HG02885 (cell line): ENCODE results near the gene UPB1.

ENCODE experiments used
- ATAC-seq: cut with Tn5 transposase; IDR thresholded peaks from one replicate; pipeline ENCODE4 v1.9.1; 2021; ENCODE audit warnings: mild to moderate bottlenecking; ENCODE audit not compliant: unreplicated experiment, poor library complexity

The UPB1 gene

DNA sequence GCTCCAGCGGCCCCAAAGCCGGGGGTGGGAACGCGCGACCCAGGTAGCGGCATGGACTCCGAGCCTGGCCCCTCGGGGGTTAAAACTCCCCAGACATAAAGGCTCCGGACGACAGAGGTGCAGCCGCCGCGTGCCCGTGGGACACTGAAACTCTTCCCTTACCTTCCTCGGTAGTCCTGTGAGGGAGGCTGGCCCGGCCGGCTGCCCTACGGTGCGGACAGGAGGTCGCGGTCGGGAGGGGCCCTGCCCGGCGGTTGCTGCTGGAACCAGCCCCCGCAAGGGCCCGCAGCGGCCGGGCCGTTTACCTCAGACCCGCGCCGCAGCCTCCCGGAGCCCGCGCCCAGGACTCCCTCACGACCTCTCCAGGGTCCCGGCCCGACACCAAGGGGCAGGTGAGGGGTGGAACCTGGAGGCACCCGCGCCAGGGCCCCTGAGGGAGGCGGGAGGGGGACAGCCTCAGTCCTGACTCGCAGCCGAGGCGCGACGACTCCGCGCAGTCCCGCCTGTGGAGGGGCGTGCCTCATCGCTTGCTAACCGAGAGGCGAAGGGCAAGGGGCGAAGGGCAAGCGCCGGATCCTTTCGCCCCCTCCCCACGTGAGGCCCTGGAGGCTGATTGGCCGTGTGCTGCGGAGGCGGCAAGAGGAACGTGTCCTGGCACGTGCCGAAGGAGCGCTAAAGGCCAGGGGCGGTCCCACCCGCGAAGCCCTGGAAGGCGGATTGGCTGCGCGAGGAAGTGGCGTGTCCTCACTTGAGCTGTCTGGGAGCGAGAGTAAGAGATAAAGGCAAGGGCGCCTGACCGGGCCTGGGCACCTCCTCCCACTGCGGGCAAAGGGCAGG is at the start of gene UPB1:
TSS of gene UPB1 (plus strand) at position 805 of the 837 bp plus-strand sequence. CDS start 72 bp downstream, outside the sequence.
- no peak for ATAC-seq

DNA sequence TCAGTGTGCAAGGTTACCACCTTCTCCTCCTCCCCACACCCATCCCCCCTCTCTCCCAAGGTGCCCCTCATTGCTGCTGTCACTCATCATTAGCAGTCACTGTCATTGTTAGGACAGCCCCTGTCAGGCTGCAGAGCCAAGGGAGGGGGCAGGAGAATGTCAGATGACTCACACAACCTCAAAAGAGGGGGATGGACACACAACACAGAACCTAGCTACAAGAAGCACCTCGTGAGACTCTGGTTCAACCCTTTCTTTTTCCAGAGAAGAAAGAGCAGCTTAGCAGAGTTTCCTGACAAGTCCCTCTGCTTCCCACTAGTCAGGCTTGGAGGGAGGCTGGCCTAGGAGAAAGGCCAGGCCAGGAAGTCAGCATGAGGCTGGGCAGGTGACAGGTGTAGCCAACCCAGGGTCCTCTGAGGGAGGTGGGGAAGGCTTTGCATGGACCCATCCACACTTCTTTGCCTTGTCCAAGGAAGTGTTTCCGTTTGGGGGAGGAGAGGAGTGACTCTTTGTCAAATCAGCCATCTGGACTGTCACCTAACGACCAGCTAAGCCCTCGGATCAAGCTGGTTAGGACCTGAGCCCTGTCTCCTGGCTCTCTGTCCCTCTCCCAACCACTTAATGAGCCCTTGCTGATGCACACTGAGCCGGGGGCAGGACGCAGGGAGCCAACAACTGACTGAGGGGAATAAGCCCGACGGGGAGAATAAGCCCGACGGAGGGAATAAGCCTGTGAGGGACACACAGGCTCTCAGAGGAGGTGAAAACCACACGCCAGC is 49.5 kb upstream of the UPB1 start:
- no peak for ATAC-seq

DNA sequence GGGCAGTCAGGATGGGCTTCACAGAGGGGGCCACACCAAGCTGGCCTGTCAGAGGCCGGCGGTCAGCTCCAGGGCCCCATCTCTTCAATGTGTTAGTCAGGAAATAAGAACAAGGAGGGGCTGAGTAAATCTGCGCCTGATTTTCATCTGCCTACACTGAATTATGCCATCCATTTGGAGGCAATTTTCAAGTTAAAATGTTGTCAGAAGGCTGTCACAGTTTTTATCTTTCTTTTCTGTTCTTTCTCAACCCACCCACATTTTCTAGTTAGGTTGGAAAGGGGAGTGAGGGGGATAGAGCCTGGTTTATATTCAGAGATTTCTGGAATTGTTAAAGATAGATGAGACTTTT is 48.9 kb upstream of the UPB1 start:
- ATAC-seq, result no peak

DNA sequence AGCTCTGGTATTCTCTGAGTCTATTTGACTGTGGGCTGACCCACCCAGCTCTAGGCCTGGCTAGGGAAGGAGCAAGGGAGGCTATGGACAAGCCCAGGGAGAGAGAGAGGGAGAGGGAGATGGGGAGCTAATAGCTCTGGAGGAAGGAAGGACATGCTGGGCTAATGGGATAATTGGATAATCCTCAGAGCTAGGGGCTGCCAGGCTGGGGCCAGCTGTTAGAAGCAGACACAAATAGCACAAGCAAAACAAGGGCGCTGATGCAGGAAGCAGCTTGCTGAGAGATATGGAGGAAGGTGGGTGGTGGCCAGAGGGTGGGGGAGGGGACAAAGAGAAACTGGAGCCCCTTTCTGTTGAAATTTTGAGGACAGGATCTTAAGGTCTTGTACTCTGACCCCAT is 44.5 kb upstream of the UPB1 start:
- ATAC-seq, result no peak

DNA sequence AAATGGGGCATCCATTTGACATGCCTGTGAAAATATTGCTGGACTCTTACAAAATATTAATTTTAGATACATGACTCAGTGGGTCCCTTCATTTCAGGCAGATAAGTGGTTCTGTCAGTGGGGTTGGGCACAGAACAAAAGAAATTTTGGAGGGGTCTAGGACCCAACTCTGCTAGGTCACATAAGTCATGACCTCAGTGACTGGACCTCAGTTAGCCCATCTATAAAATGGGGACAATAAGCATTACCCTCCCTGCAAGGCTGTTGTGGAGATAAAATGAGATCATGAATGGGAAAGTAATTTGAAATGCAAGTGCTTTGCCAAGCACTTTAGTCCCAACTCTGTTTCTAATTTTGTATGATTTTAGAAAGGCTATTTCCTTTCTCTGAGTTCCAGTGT is 44.0 kb upstream of the UPB1 start:
- no peak for ATAC-seq

DNA sequence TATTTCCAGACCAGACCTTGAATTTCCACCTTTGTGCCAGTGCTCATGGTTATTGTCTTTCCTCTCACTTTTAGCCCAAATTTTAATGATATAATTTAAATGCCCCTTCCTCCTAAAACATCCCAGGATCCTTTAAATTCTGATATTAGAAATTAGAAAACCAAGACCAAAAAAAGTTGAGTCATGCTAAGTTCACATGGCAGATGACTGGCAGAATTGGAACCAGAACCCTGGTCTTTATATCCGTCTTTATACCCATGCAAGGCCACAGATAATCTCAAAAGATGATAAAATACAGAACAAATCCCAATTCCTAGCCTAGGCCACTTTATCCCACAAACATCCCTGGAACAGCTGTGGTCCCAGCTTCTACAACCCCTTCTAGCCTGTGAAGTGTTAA is 41.3 kb upstream of the UPB1 start:
- ATAC-seq, result no peak

DNA sequence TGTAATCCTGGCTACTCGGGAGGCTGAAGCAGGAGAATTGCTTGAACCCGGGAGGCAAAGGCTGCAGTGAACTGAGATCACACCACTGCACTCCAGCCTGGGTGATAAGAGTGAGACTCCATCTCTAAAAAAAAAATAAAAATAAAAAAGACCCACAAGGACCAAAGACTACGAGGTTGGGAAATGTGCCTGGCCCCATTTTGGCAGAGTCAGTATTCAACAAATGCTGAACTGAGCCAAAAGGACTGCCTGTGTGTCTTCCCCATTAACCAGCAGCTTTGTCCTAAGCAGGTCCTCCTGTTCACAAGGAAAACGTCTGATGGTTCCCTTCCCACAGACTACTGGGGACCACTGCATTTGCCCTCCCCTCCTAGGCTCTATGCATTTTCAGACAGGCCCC is 40.1 kb upstream of the UPB1 start:
- ATAC-seq, result no peak

DNA sequence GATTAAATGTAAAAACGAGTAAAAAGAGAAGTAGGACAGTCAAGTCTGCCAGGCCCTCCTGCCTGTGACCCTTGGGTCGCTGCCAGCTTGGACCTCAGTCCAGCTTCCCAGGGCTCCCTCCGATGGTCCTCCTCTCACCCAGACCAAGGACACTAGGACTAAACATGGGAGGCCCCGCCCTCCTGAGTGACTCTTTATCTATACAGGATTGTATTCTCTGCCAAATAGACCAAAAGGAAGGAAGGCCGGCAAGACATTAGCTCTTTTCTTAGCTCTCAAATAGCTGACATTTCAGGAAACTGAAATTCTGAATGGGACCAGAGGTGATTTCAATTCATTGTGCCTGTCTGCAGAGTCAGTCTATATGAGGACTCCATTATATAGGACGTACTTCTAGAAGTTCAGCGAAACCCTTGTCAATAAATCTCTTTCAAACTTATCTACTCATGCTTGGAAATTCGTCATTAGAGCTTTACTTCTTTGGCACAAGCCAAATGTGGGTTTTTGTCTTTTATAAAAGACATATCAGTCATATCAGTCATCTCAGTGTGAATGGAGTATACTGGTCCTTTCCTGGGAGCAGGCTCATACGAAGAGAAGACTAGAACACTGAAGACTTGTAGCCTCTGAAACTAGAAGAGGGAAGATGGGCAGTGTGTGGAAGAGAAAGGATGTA is 39.2 kb upstream of the UPB1 start:
- ATAC-seq, result no peak

DNA sequence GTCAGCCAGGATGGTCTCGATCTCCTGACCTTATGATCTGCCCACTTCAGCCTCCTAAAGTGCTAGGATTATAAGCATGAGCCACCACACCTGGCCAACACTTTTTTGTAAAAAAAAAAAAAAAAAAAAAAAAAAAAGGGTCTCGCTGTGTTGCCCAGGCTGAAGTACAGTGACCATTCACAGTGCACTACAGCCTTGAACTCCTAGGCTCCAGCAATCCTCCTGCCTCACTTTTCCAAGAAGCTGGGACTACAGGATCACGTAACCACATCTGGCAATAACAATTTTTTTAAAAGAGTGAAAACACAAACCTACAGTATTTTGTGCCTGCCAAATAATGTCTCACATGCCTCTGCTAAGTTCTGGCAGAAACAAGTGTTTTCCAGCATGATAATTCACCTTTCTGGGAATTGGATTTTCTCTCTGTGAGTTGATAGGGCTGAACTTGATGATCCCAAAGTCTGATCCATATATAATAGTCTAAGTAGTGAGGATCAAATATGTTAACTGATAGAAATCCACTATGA is 37.2 kb upstream of the UPB1 start:
- ATAC-seq, result no peak

DNA sequence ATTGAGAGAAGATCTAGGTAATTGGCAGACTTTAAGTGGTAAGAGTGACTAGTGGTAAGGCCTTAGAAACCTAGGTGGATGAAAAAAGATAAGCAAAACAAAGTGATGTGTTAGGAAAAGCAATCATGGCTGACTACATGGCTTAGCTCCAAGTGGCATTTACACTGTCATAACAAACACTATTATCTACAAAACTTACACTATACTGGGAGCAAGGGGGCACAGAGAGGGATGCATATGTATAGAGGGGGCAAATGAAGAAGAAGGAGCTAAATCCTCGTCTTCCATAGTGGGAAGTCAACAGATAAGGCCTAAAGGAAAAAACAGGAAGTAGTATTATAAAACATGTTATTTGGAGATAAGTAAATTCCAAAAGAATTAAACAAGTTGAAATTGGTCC is 35.2 kb upstream of the UPB1 start:
- ATAC-seq, result no peak

DNA sequence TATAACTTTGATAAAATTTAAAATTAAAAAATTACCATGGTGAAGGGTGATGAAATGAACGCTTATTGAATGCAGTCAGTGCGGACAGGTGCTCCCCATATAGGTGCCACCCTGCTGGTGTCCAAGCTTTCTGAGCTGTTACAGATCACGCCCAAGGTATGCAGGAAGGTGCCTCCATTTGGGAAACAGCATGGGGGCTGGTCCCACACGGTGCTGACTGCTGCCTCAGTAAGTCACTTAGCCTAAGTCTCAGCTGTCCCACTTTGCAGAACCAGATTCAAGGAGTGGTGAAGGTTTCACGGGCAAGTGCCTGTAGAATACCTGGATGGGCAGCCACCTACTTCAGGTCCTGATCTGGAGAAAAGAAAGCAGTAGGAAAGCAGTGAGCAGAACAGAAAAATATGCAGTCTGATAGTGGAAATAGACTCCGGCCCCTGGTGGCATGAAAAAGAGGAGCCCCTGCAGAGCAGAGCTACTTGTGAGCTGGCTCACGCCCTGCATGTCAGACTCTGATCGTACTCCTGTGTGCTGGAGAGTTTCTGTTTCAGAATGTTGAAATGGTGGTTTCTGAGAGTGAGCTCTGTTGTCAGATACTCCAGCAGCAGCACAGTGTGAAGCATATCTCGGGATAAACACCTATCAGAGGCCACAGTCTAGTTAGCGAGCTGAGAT is 34.6 kb upstream of the UPB1 start:
- peak; percentile 50 for ATAC-seq

DNA sequence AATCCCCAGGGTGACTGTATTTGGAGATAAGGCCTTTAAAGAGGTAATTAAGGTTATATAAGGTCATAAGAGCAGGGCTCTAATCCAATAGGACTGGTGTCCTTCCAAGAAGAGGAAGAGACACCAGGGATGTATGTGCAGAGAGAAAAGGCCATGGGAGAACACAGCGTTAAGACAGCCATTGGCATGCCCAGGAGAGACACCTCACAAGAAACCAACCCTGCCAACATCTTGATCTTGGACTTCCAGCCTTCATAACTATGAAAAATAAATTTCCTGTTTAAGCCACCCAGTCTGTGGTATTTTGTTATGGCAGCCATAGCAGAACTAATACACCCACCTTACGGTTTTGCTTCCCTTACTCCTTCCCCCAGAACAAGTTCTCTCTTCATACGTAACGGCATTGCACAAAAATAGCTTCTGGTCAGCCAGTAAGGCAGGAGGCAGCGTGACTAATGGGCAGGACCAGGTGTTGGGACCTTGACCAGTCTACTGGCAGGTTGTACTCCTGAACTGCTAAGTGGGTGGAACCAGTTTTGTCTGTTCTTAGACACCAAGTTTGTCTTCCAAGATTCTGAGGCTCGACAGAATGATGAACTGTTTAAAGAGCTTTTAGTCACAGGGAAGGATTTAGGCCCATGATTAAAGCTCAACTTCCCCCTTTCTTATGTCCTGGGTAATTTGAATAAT is 31.9 kb upstream of the UPB1 start:
- ATAC-seq, result no peak

DNA sequence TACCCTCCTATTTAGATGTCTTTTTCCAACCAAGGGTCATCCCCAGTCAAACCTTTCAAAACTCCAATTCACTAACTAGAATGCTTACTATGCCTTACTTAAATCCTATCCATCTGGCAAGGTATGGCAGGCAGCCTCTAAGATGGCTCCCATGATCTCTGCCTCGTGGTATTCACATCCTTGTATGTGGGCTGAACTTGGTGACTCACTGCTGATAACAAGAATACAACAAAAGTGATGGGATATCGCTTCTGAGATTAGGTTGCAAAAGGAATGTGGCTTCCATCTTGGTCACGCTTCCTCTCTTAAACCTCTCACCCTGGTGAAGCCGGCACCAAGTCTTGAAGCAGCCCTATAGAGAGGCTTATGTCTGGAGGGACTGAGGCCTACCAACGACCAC is 29.6 kb upstream of the UPB1 start:
- ATAC-seq, result no peak

DNA sequence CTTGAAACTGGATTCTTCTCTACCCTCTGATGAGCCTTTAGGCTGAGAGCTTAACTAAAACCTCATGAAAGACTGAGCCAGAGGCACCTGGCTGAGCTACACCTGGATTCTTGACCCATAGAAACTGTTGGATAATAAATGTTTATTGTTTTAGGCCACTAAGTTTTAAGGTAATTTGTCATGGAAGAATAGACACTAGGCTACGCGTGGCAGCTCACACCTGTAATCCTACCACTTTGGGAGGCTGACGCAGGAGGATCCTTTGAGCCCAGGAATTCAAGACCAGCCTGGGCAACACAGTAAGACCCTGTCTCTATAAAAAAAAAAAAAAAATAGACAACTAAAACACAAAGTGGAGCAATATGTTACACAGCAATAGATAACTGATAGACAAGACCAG is 29.2 kb upstream of the UPB1 start:
- no peak for ATAC-seq

DNA sequence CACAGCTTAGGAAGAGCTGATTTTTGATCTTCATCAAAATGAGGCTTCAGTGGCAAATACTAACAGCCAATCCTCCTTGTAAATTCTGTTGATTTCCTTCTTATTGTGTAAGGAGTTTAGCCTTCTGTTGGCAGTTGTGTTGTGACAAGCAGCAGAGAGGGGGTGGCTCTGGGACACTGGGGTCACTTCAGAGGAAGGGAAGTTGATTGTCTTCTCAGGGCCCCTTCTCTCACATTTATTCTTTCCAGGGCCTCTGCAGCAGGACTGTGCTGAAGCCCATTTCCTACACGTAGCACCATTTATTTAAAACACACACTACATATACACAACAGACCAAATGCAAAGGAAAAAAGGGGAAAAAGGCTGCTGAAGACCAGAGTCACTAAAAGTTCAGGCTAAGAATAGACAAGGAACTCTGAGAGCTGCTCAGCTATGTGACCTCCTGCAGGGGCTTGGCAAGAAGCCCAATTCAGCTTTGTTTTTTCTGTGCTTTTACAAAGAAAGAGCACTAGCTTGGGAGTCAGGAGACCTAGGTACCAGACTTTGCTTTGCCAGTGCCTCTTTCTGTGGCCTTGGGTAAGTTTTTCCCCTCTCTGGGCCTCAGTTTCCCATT is 28.3 kb upstream of the UPB1 start:
- ATAC-seq, result no peak

DNA sequence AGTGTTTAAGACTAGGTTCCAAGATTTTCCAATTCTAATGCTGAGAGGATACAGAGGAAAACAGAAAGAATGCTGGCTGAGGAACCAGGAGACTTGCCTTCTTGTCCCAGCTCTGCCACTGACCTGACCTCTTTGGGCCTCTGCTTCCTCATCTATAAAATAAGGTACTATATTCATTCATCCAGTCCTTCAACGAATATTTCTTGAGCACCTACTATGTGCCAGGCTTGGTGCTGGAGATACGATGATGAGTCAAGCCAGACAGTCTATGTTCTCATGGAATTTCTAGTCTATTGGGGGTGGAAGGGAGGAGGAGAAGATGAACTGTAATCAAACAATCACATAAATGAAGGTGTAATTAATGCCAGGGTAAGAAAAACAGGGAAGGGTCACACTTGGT is 27.8 kb upstream of the UPB1 start:
- ATAC-seq, result no peak

DNA sequence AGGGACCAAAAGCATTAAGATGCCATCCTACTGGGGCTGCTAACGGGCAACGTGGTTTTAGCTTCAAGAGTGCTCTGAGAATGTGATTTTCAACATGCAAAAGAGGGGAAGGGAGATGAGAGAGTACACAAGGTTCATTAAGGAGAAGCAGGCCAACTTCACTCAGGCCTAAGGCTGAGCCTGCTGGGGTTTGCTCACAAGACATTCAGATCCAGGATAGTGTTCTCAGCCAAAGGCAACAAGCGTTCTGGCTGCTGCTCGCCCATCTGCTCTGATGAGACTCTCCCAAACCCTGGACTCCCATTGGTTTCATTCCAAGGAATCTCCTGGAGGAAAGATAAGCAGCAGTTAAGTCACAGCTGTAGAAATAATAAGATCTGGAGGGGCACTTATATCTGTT is 23.6 kb upstream of the UPB1 start:
- no peak for ATAC-seq

DNA sequence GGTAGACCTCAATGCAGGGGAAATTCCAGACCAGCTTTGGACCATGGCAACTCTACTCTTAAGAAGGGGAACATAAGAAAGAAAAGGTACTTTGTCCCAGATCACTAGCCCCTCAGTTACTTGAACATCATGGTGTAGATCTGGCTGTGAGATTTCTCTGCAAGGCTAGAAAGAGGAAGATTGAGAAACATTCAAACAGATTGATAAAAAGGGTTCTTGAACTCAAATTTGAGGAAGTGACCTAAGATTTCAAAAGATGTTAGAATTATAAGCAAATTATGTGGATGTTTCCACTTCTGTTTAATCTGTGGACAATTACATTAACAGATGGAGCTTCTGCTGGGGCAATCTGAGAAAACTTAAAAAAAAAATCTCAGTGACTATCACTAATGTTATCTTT is 21.8 kb upstream of the UPB1 start:
- no peak for ATAC-seq

DNA sequence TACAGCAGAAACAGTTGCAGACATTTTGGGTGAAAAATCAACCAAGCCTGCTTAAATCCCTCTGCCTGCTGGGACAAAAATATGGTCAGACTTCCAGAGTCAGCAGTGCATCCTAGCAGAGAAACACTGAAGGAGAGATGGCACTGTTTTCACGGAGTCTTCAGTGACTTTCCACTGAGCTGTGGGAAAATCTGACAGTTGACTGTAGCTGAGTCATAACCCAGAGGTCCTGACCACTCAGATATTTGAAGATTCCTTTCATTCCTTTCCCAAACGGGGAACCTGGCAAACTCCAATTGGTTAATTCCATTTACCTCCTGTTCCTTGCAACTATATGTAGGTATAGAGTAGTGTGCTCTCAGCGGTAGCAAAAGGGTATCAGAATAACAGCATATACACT is 20.9 kb upstream of the UPB1 start:
- ATAC-seq, result no peak
